ENCODE measurements around the gene SLC15A5. TPM values are rescaled to one million over a fixed set of nuclear protein-coding genes. Genes with fewer than 3 reads are reported as not detected.

The SLC15A5 gene
- total RNA-seq, 3 donors from 2014 or later = not detected

DNA sequence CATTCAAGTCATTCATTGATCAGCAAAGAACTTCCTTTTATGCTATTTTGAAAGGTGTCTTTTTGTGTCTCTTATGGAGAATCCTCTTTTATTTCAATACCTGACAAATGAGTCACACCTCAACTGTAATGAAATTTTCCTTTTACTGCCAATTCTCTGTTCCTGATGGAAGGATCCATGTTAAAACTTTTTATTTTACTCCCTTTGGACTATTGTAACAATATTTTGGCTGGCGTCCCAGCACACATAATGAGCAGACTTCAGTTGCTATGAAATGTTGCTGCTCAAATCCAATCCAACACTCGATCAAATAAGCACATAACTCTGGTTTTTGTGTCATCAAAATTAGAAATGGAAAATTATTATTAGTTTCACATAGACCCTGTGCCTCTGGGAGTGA is 21.9 kb upstream of the SLC15A5 start:
- H3K9me3 ChIP-seq = no peaks in the 10 kb centered on the region
- peak in 2 of 3 donors; percentile 22 to 76 for DNase-seq
- intact Hi-C loops (cut with DNase I, micrococcal nuclease) = no loop called here

DNA sequence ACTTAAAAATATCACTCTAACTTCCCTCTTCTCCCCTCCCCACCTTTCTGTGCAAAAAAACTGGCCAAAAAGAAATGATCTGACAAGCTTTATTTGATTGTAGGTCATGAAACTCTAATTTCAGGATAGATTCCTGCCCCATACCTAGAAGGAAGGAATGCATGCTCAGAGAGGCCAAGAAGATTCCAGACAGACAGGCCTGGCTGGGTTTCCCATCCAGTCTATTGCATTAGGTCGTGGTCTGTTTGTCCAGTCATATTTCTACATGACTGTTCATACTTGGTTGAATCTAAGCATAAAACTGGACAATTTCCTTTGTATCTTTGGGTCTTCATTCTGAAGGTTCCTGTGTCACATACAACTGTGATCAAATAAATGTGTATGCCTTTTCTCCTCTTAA is 20.0 kb upstream of the SLC15A5 start:
- Histone ChIP-seq H3K4me3 (no peak overlapping the region), H3K4me1 (ENCODE audit: low read depth) (peaks cover 7% of the 10 kb centered on the region), H3K36me3 (ENCODE audit: low read depth) (no peaks in the 10 kb centered on the region), H3K9me3 (no peaks in the 10 kb centered on the region)
- intact Hi-C loops (cut with DNase I, micrococcal nuclease) = no loop called here
- DNase-seq (no peak), ATAC-seq (no peak)
- TF ChIP-seq CTCF (IDR thresholded peaks at IDR 0.05) = no peak

More for the DNA sequence above, 21.9 kb upstream of the SLC15A5 start:
- peak; percentile 67 for ATAC-seq
- Histone ChIP-seq H3K4me3 (no peak overlapping the region), H3K4me1 (ENCODE audit: low read depth) (peaks cover 2% of the 10 kb centered on the region), H3K36me3 (ENCODE audit: low read depth) (no peaks in the 10 kb centered on the region)
- TF ChIP-seq CTCF (IDR thresholded peaks at IDR 0.05) = no peak

- no peak for TF ChIP-seq CTCF (IDR thresholded peaks at IDR 0.05)
- no peak overlapping the region for H3K4me3 ChIP-seq
- peak; percentile 62 for ATAC-seq
- H3K36me3 ChIP-seq (ENCODE audit: low read depth) = no peaks in the 10 kb centered on the region
- peaks cover 7% of the 10 kb centered on the region for H3K4me1 ChIP-seq (ENCODE audit: low read depth)
- intact Hi-C loops (cut with DNase I, micrococcal nuclease) = no loop called here
- no peaks in the 10 kb centered on the region for H3K9me3 ChIP-seq
- no peak for DNase-seq
Measured at GRCh38 chr12:16294376-16294956, 17.0 kb upstream of the SLC15A5 start.

GRCh38 chr12:16291032-16291431 is 13.5 kb upstream of the SLC15A5 start:
- Histone ChIP-seq H3K9me3 (no peaks in the 10 kb centered on the region), H3K4me3 (no peak overlapping the region), H3K36me3 (ENCODE audit: low read depth) (no peaks in the 10 kb centered on the region), H3K4me1 (ENCODE audit: low read depth) (peaks cover 7% of the 10 kb centered on the region)
- no peak for TF ChIP-seq CTCF (IDR thresholded peaks at IDR 0.05)
- intact Hi-C loops (cut with DNase I, micrococcal nuclease) = no loop called here
- DNase-seq = no peak
- no peak for ATAC-seq

- no peaks in the 10 kb centered on the region for H3K9me3 ChIP-seq
- DNase-seq = no peak
- H3K36me3 ChIP-seq (ENCODE audit: low read depth) = no peaks in the 10 kb centered on the region
- no peaks in the 10 kb centered on the region for H3K4me1 ChIP-seq (ENCODE audit: low read depth)
- no peak for TF ChIP-seq CTCF (IDR thresholded peaks at IDR 0.05)
- intact Hi-C loops (cut with DNase I, micrococcal nuclease) = no loop called here
- no peak overlapping the region for H3K4me3 ChIP-seq
- ATAC-seq = no peak
Measured at GRCh38 chr12:16285586-16285985, 8.1 kb upstream of the SLC15A5 start.

- ATAC-seq (no peak), DNase-seq (no peak)
- intact Hi-C loops (cut with DNase I, micrococcal nuclease) = no loop called here
- Histone ChIP-seq H3K36me3 (ENCODE audit: low read depth) (no peaks in the 10 kb centered on the region), H3K4me3 (no peak overlapping the region), H3K9me3 (no peaks in the 10 kb centered on the region), H3K4me1 (ENCODE audit: low read depth) (no peaks in the 10 kb centered on the region)
- TF ChIP-seq CTCF (IDR thresholded peaks at IDR 0.05) = no peak
Measured at GRCh38 chr12:16282978-16283377, 5.5 kb upstream of the SLC15A5 start.
